ENCODE measurements around the gene RASL10A. TPM values are rescaled to one million over a fixed set of nuclear protein-coding genes. Genes with fewer than 3 reads are reported as not detected.

Gene RASL10A
- total RNA-seq, 1 experiment from 2014 or later = 0.82 TPM

DNA sequence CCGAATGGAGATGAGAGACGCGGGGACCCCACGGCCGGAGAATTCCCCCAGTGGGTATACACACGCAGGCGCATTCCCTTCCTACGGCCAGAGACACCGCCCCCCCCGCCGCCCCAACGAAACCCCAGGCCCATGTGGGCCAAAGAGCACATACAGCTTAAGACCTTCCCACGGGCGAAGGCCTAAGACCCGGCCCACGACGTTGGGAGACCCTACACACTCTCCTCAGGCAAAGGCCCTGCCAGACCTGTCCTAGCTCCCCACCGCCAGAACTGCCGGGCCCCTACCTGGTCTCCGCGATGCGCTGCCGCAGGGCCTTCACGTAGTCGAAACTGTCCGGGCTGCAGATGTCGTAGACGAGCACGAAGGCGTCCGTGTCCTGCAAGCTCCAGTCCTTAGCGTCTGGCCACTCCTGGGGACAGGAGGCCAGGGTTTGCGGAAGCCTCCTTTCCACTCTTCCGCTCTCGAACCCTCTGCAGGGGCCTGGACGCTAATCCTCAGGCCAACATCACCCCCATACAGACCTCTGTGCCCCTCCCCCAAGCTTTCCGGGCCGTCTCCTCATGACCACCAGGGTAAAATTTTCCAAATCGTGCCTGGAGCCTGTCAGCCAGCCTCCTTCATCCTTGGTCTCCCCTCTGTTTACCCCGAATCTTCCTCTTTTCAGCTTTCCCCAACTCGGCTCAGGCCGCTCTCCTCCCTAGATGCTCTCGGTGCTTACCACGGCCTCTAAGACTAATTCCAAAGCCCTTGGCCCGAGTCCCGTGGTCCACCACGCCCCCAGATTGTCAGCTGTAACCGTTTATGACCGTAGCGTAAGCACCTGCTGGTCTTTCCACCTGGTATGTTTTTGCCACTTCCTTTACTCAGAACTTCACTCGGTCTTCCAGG lies 1.7 kb downstream of the RASL10A start:
- Mint-ChIP-seq H3K9me3 (ENCODE audit: unreplicated experiment) (no peaks in the 10 kb centered on the region), H3K27me3 (ENCODE audit: insufficient read depth, unreplicated experiment) (peaks cover 27% of the 10 kb centered on the region)
- CTCF ChIA-PET = interaction anchor here (0.6 kb wide), 1 partner anchor 525 kb away, joined by 4 read pairs; no protein-coding TSS in a partner anchor

GRCh38 chr22:29313126-29313575 lies 2.3 kb downstream of the RASL10A start:
- H3K9me3 Mint-ChIP-seq (ENCODE audit: unreplicated experiment) = no peaks in the 10 kb centered on the region
- BruUV-seq (replicated peaks) = no TSS peak
- H3K36me3 Mint-ChIP-seq (ENCODE audit: insufficient read depth, unreplicated experiment) = peaks cover 10% of the 10 kb centered on the region
- peak; percentile 49 for TF ChIP-seq CTCF (IDR thresholded peaks at IDR 0.05; ENCODE audit: unreplicated experiment)
- H3K4me1 Mint-ChIP-seq (ENCODE audit: insufficient read depth, unreplicated experiment) = peaks cover 26% of the 10 kb centered on the region
- intact Hi-C loops (cut with micrococcal nuclease) = no loop called here
- ChIA-PET CTCF (interaction anchor here (0.6 kb wide), 1 partner anchor 524 kb away, joined by 4 read pairs; no protein-coding TSS in a partner anchor), POLR2A (interaction anchor here (0.6 kb wide), 2 partner anchors 512 to 566 kb away, joined by 3 to 4 read pairs; no protein-coding TSS in a partner anchor)
- no peak overlapping the region for H3K4me3 Mint-ChIP-seq (ENCODE audit: unreplicated experiment)
- peaks cover 27% of the 10 kb centered on the region for H3K27me3 Mint-ChIP-seq (ENCODE audit: insufficient read depth, unreplicated experiment)
- DNase-seq (ENCODE audit: unreplicated experiment) = no peak
- no peak overlapping the region for H3K27ac Mint-ChIP-seq (ENCODE audit: low read depth, unreplicated experiment)

More for the DNA sequence above, 1.7 kb downstream of the RASL10A start:
- intact Hi-C loops (cut with micrococcal nuclease) = no loop called here
- H3K36me3 Mint-ChIP-seq (ENCODE audit: insufficient read depth, unreplicated experiment) = peaks cover 6% of the 10 kb centered on the region
- POLR2A ChIA-PET = interaction anchor here (0.6 kb wide), 2 partner anchors 565 to 1402 kb away, joined by 3 read pairs; no protein-coding TSS in a partner anchor
- BruUV-seq (replicated peaks) = no TSS peak
- peaks cover 22% of the 10 kb centered on the region for H3K4me1 Mint-ChIP-seq (ENCODE audit: insufficient read depth, unreplicated experiment)
- no peak for DNase-seq (ENCODE audit: unreplicated experiment)
- no peak overlapping the region for H3K4me3 Mint-ChIP-seq (ENCODE audit: unreplicated experiment)
- TF ChIP-seq CTCF (IDR thresholded peaks at IDR 0.05; ENCODE audit: unreplicated experiment) = no peak
- H3K27ac Mint-ChIP-seq (ENCODE audit: low read depth, unreplicated experiment) = no peak overlapping the region

DNA sequence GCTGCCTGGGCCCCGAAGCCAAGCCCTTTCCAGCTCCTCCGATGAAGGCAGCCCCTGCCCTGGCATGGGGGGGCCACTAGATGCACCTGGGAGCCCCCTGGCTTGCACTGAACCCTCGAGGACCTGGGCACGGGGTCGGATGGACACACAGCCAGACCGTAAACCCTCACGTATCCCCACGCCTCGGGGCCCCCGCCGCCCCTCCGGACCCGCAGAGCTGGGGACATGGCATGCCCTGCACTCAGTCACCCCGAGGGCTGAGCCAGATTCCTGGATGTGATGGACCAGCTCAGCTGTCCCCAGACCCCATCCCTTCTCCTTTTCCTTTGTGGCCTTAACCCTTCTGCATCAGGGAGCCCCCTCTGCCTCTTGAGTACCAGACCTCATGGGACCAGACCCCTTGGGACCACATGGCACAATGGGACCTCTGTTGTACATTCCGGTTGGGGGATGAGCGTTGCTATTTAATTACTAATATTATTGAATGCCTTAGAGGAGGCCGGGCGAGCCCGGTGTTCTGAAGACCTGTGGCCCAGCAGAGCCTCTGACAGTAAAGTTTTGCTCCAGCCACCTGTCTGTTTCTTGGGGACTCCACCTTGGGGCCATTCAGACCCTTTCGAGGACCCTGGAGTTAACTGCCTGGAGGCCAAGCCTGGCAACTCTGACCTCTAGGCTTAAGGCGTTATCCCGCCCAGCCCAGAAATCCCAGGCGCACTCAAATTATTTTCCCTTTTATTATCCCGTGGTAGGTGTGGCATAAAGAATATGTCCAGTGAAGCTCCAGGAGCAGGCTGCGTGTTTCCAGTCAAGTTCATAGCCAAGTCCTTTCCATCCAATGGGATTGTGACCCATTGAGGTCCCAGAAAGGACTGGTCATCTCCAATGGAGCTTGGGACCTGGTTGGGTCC lies 3.0 kb downstream of the RASL10A start:
- Mint-ChIP-seq H3K4me1 (ENCODE audit: insufficient read depth, unreplicated experiment) (peaks cover 26% of the 10 kb centered on the region), H3K9me3 (ENCODE audit: unreplicated experiment) (no peaks in the 10 kb centered on the region), H3K36me3 (ENCODE audit: insufficient read depth, unreplicated experiment) (peaks cover 10% of the 10 kb centered on the region), H3K27me3 (ENCODE audit: insufficient read depth, unreplicated experiment) (peaks cover 27% of the 10 kb centered on the region), H3K27ac (ENCODE audit: low read depth, unreplicated experiment) (peak overlapping the region; percentile 61), H3K4me3 (ENCODE audit: unreplicated experiment) (no peak overlapping the region)
- ChIA-PET POLR2A (interaction anchor here (0.6 kb wide), 1 partner anchor 511 kb away, joined by 4 read pairs; no protein-coding TSS in a partner anchor), CTCF (no interaction called here)
- DNase-seq (ENCODE audit: unreplicated experiment) = no peak
- no peak for TF ChIP-seq CTCF (IDR thresholded peaks at IDR 0.05; ENCODE audit: unreplicated experiment)
- intact Hi-C loops (cut with micrococcal nuclease) = no loop called here
- BruUV-seq (replicated peaks) = TSS peak; percentile 30
